ENCODE results near the gene ST6GAL1. TPM values are rescaled to one million over a fixed set of nuclear protein-coding genes. Genes with fewer than 3 reads are reported as not detected.

ST6GAL1 gene
- total RNA-seq, 6 donors from 2014 or later: 72.6 to 141 (median 93.3) TPM

DNA sequence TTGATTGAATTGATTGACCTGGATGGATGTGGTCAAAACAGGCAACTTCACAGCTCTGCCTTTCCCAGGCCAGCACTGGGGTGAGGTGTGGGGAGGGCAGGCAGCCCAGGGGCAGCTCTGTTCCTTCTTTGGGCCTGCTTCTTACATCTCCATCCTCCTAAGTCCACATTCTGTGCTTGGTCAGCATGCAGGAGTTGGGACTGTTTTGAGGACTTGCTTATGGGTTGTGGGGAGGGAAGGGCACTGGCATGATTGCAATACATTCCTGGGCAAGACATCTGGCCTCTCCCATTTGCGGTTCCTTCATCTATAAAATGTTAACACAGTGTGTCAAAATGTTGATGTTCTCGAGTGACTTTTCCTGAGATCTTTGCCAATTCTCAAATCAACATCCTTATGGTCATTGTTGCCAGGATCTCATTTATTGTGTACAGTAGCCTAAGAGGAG is 84.1 kb downstream of the ST6GAL1 start:
- H3K9me3 ChIP-seq: no peaks in the 10 kb centered on the region
- H3K4me3 ChIP-seq: no peak overlapping the region
- H3K4me1 ChIP-seq: peaks cover 42 to 47% (median 45%) of the 10 kb centered on the region in 4 donors
- peak overlapping the region in 2 of 4 donors; percentile 27 to 40 for H3K27ac ChIP-seq
- TF ChIP-seq EP300 (IDR thresholded peaks at IDR 0.05) (no peak), POLR2AphosphoS5 (IDR thresholded peaks at IDR 0.05) (peak in 1 of 2 donors; percentile 13)
- no peaks in the 10 kb centered on the region for H3K27me3 ChIP-seq
- DNase-seq (peak in 1 of 2 donors; percentile 25), ATAC-seq (ENCODE audit: low FRiP score in 2 of 2) (peak; percentile 9 to 77)
- WGBS, 2 donors: 29 to 39% methylated on average over 2 of the region's 2 CpGs
- H3K36me3 ChIP-seq: no peaks in the 10 kb centered on the region

DNA sequence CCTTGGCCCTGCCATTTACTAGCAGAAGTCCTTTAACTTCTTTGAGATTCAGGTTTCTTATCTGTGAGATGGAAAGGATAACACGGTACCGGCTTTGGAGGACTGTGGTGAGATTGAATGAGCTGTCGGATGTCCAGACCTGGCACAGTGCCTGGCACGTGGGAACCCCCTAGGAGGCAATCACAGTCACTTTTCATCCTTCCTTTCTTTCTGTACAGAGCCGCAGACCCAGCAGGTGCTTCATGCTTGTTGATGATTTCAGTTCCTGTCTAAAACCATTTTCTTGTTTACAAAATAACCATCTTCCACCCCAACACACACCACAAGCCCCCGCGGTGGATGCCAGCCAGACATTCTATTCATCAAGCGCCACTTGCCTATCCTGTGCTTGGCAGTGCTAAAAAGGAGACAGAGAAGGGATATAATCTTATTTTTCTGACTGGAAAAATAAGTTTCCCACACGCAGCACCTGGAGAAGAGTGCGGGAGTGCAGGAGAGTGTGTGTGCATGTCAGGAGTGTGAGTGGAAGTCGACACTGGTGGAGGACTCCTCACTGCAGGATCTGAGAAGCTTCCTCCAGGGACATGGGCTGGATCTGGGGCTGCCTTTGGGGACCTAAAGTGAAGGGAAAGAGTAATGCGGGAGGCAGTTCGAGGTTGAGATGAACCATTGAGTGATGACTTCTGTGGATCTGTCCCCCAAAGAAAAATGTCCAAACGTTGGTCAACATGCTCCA is 85.7 kb downstream of the ST6GAL1 start:
- ATAC-seq (ENCODE audit: low FRiP score in 2 of 2) (no peak), DNase-seq (no peak)
- Histone ChIP-seq H3K9me3 (no peaks in the 10 kb centered on the region), H3K4me1 (peaks cover 42 to 47% (median 45%) of the 10 kb centered on the region in 4 donors), H3K27me3 (no peaks in the 10 kb centered on the region), H3K36me3 (no peaks in the 10 kb centered on the region), H3K4me3 (no peak overlapping the region), H3K27ac (peak overlapping the region in 2 of 4 donors; percentile 2 to 10)
- 70 to 77% methylated on average over 14 of the region's 14 CpGs for WGBS, 2 donors
- TF ChIP-seq POLR2A (IDR thresholded peaks at IDR 0.05) (no peak), EP300 (IDR thresholded peaks at IDR 0.05) (no peak), POLR2AphosphoS5 (IDR thresholded peaks at IDR 0.05) (no peak)
- TF ChIP-seq, protein P1, sequence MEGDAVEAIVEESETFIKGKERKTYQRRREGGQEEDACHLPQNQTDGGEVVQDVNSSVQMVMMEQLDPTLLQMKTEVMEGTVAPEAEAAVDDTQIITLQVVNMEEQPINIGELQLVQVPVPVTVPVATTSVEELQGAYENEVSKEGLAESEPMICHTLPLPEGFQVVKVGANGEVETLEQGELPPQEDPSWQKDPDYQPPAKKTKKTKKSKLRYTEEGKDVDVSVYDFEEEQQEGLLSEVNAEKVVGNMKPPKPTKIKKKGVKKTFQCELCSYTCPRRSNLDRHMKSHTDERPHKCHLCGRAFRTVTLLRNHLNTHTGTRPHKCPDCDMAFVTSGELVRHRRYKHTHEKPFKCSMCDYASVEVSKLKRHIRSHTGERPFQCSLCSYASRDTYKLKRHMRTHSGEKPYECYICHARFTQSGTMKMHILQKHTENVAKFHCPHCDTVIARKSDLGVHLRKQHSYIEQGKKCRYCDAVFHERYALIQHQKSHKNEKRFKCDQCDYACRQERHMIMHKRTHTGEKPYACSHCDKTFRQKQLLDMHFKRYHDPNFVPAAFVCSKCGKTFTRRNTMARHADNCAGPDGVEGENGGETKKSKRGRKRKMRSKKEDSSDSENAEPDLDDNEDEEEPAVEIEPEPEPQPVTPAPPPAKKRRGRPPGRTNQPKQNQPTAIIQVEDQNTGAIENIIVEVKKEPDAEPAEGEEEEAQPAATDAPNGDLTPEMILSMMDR (IDR thresholded peaks at IDR 0.05): no peak

DNA sequence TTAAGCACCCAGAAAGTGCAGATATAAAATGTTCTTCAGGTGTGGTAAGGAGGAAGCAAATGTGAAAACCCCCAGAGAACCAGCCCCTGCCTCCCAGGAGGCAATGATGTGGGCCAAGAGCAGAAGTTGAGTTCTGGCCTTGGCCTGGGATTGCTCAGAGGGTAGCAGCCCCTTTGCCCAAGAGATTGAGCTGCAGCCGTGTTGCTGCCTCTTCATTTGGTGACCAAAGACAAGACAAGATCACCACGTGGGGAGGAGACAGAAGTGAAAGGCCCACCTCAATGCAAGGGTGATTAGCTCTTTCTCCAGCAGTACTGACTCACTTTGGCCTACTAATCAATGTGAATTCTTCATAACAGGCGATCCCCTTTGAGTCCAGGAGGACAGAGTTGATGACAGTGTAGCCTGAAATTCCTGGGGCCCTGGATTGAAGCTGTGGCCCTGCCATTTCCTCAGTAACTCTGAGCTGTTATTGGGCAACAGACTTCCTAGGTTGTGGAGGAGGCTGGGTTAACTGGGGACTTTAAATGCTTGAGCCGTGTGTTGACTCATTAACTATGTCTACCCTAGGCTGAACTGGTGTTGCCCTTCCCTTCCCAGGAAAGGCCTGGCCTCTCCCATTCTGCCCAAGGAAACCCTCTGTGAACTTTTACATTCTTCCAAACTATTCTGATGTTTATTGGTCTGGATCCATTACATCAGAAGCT is 86.5 kb downstream of the ST6GAL1 start:
- H3K9me3 ChIP-seq: no peaks in the 10 kb centered on the region
- TF ChIP-seq POLR2A (IDR thresholded peaks at IDR 0.05) (no peak), EP300 (IDR thresholded peaks at IDR 0.05) (no peak), POLR2AphosphoS5 (IDR thresholded peaks at IDR 0.05) (no peak)
- TF ChIP-seq, protein P1 (IDR thresholded peaks at IDR 0.05): no peak
- H3K36me3 ChIP-seq: no peaks in the 10 kb centered on the region
- H3K4me3 ChIP-seq: no peak overlapping the region
- H3K27me3 ChIP-seq: no peaks in the 10 kb centered on the region
- ATAC-seq (ENCODE audit: low FRiP score in 2 of 2) (peak in 1 of 2 donors; percentile 53), DNase-seq (no peak)
- peaks cover 39 to 47% (median 44%) of the 10 kb centered on the region in 4 donors for H3K4me1 ChIP-seq
- 68 to 69% methylated on average over 4 of the region's 4 CpGs for WGBS, 2 donors
- H3K27ac ChIP-seq: peak overlapping the region in 3 of 4 donors; percentile 2 to 18 (median 10)

DNA sequence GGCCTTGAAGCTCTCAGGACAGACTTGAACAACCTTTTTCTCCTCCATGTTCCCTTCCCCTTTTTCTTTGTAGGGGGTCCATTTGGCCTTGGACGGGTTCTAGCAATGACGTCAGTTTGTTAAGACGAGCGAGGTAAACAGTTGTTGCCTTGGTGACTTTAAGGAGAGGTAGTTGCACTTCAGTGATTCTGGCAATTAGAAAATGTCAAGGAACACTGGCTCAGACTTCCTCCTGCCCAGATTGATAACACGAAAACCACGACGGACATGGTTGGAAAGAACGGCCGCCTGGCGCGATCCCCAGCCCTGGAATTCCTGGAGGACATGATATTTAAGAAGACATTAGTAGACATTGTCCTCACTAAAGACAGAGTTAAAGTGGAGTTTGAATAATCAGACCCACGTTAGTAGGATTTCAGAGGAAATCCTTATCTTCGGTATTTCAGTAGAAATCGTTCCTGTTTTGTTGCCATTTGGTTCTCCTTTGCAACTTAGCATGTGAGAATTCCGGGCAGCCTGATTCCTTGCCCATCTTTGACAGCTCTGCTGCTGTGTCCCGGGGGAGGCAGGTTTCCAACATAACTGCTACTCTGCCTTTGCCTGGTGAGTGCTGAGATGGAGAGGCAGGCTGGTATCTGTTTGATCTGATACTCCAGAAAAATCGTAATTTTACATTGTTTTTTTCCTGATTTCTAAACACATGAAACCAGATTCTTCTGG is 87.3 kb downstream of the ST6GAL1 start:
- Histone ChIP-seq H3K9me3 (no peaks in the 10 kb centered on the region), H3K27ac (peak overlapping the region in 1 of 4 donors; percentile 2), H3K36me3 (no peaks in the 10 kb centered on the region), H3K27me3 (no peaks in the 10 kb centered on the region), H3K4me1 (peaks cover 30 to 42% (median 38%) of the 10 kb centered on the region in 4 donors), H3K4me3 (no peak overlapping the region)
- TF ChIP-seq, protein P1 (IDR thresholded peaks at IDR 0.05): no peak
- TF ChIP-seq POLR2AphosphoS5 (IDR thresholded peaks at IDR 0.05) (no peak), EP300 (IDR thresholded peaks at IDR 0.05) (no peak), POLR2A (IDR thresholded peaks at IDR 0.05) (no peak)
- DNase-seq: peak in 1 of 2 donors; percentile 45
- ATAC-seq (ENCODE audit: low FRiP score in 2 of 2): peak in 1 of 2 donors; percentile 17
- 71 to 75% methylated on average over 17 of the region's 17 CpGs for whole genome bisulfite sequencing, 2 donors

Data from upper lobe of left lung (tissue), 6 donors.